Measurements from ENCODE around the gene RBMS1.

The RBMS1 gene

DNA sequence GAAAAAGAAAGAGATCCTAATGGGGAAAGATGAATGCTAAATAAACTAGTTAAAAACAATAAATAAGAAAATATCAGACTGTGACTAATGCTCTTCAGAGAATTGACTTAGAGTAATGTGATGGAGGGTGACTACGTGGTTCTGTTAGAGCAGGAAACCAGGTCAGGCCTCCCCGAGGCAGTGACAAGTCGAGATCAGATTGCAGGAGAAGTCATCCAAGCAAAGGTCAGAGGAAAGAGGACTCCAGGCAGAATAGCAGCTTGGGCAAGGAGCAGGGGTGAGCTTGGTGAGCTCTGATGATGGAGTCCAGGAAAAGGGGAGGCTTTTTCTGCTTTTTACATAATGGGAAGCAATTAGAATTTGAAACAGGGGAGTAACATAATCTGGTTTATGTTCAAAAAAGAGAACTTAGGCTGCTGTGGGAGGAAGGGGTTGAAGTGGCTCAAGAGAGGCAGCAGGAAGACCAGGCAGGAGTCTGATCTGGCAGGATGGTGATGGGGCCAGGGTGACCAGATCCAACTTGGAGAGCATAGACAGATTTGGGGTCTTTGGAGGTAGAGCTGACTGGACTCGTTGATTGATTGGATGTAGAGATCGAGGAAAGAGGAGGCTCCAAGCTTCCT is 266.2 kb downstream of the RBMS1 start:
- no peaks in the 10 kb centered on the region for H3K36me3 ChIP-seq (replicated peaks; ENCODE audit: low read depth, low read length)
- H3K9me3 ChIP-seq (ENCODE audit: insufficient read depth, low read length) = no peaks in the 10 kb centered on the region
- no peak overlapping the region for H3K27ac ChIP-seq (ENCODE audit: low read length)
- no peak overlapping the region for H3K9ac ChIP-seq (ENCODE audit: low read length)
- no peak overlapping the region for H2AFZ ChIP-seq (ENCODE audit: low read depth, low read length)
- no peak overlapping the region for H3K4me2 ChIP-seq (ENCODE audit: low read length)
- no peaks in the 10 kb centered on the region for H4K20me1 ChIP-seq (ENCODE audit: insufficient read depth, low read length)
- no peak for TF ChIP-seq EZH2phosphoT487 (IDR thresholded peaks at IDR 0.05; ENCODE audit: low read depth)
- TF ChIP-seq, protein P1, sequence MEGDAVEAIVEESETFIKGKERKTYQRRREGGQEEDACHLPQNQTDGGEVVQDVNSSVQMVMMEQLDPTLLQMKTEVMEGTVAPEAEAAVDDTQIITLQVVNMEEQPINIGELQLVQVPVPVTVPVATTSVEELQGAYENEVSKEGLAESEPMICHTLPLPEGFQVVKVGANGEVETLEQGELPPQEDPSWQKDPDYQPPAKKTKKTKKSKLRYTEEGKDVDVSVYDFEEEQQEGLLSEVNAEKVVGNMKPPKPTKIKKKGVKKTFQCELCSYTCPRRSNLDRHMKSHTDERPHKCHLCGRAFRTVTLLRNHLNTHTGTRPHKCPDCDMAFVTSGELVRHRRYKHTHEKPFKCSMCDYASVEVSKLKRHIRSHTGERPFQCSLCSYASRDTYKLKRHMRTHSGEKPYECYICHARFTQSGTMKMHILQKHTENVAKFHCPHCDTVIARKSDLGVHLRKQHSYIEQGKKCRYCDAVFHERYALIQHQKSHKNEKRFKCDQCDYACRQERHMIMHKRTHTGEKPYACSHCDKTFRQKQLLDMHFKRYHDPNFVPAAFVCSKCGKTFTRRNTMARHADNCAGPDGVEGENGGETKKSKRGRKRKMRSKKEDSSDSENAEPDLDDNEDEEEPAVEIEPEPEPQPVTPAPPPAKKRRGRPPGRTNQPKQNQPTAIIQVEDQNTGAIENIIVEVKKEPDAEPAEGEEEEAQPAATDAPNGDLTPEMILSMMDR (IDR thresholded peaks at IDR 0.05; ENCODE audit: low read depth, low read length) = no peak
- H3K27me3 ChIP-seq (ENCODE audit: low read depth, low read length) = peaks cover 34% of the 10 kb centered on the region
- no peak overlapping the region for H3K4me3 ChIP-seq (ENCODE audit: low read length)
- no peaks in the 10 kb centered on the region for H3K79me2 ChIP-seq (ENCODE audit: low read length)
- H3K4me1 ChIP-seq (ENCODE audit: low read length) = peaks cover 42% of the 10 kb centered on the region

DNA sequence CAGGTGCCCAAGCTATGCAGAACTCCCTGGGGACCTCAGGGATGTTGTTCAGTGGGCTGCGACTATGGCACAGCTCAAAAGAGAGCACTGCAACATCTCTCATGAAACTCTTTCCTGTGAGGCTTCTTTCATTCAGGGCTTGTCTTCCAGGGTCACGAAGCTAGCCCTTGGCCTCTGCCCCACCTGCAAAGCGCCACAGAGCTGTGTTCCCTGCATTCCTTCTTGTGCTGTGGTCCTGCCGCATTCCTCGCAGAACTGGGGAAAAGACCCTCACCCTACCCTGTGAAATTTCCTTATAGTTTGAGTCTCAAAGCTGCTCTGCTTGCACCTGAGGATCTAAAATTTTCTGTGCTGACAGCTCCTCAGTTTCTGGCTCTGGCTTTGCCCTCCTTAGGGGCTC is 267.2 kb downstream of the RBMS1 start:
- no peak for TF ChIP-seq EZH2phosphoT487 (IDR thresholded peaks at IDR 0.05; ENCODE audit: low read depth)
- TF ChIP-seq, protein P1 (IDR thresholded peaks at IDR 0.05; ENCODE audit: low read depth, low read length) = no peak
- H3K79me2 ChIP-seq (ENCODE audit: low read length) = no peaks in the 10 kb centered on the region
- H3K4me2 ChIP-seq (ENCODE audit: low read length) = 0 out of 2 replicates have a peak overlapping the region, but pooled peaks have one; percentile 5
- H3K27me3 ChIP-seq (ENCODE audit: low read depth, low read length) = peaks cover 34% of the 10 kb centered on the region
- H4K20me1 ChIP-seq (ENCODE audit: insufficient read depth, low read length) = no peaks in the 10 kb centered on the region
- no peaks in the 10 kb centered on the region for H3K36me3 ChIP-seq (replicated peaks; ENCODE audit: low read depth, low read length)
- no peak overlapping the region for H2AFZ ChIP-seq (ENCODE audit: low read depth, low read length)
- no peak overlapping the region for H3K9ac ChIP-seq (ENCODE audit: low read length)
- H3K4me3 ChIP-seq (ENCODE audit: low read length) = no peak overlapping the region
- no peaks in the 10 kb centered on the region for H3K9me3 ChIP-seq (ENCODE audit: insufficient read depth, low read length)
- peaks cover 38% of the 10 kb centered on the region for H3K4me1 ChIP-seq (ENCODE audit: low read length)
- H3K27ac ChIP-seq (ENCODE audit: low read length) = no peak overlapping the region

DNA sequence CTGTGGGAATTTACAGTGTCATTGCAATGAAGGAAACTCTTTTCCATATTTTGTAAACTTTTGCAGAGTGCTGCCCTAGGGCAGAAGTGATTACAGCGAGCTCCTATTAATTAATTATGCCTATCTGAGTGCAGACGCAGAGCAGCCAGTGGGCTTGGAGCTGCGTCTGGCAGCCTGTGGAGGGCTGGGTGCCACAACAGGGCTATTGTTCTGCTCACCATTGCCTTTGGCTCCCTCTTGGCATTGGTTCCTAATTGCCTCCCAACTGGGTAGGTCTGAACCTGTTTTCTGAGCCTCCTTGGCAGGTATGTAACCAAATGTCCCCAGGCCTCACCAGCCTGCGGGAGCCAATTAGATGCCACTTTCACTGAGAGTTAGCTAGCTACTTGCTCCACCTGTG is 267.9 kb downstream of the RBMS1 start:
- Histone ChIP-seq H3K27ac (ENCODE audit: low read length) (no peak overlapping the region), H3K36me3 (replicated peaks; ENCODE audit: low read depth, low read length) (no peaks in the 10 kb centered on the region), H3K27me3 (ENCODE audit: low read depth, low read length) (peaks cover 34% of the 10 kb centered on the region), H3K4me1 (ENCODE audit: low read length) (peaks cover 33% of the 10 kb centered on the region), H3K79me2 (ENCODE audit: low read length) (no peaks in the 10 kb centered on the region), H4K20me1 (ENCODE audit: insufficient read depth, low read length) (no peaks in the 10 kb centered on the region), H3K9ac (ENCODE audit: low read length) (no peak overlapping the region), H3K4me2 (ENCODE audit: low read length) (0 out of 2 replicates have a peak overlapping the region, but pooled peaks have one; percentile 5), H3K4me3 (ENCODE audit: low read length) (no peak overlapping the region), H3K9me3 (ENCODE audit: insufficient read depth, low read length) (no peaks in the 10 kb centered on the region), H2AFZ (ENCODE audit: low read depth, low read length) (no peak overlapping the region)
- TF ChIP-seq, protein P1 (IDR thresholded peaks at IDR 0.05; ENCODE audit: low read depth, low read length) = no peak
- no peak for TF ChIP-seq EZH2phosphoT487 (IDR thresholded peaks at IDR 0.05; ENCODE audit: low read depth)

DNA sequence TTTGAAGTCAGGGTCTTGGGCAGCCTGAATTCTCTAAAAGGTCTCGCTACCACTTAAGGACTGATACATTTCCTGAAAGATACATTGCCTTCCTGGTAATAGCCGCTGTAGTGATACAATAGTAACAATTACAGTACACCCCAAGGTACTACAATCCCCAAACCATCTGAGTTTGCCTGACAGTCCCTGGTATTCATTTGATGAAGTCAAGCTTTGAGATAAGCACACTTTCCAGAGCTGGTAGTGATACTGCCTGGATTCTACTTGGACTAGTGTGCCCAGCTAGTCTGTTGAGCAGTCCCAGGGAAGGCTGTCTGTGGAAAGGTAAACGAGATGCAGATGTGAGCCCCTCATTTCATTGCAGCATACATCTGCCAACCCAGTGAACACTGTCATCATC is 269.1 kb downstream of the RBMS1 start:
- peak overlapping the region; percentile 89 for H3K4me2 ChIP-seq (ENCODE audit: low read length)
- H3K27me3 ChIP-seq (ENCODE audit: low read depth, low read length) = peaks cover 32% of the 10 kb centered on the region
- H4K20me1 ChIP-seq (ENCODE audit: insufficient read depth, low read length) = no peaks in the 10 kb centered on the region
- H3K4me3 ChIP-seq (ENCODE audit: low read length) = peak overlapping the region; percentile 64
- no peak overlapping the region for H3K27ac ChIP-seq (ENCODE audit: low read length)
- H3K9me3 ChIP-seq (ENCODE audit: insufficient read depth, low read length) = no peaks in the 10 kb centered on the region
- no peaks in the 10 kb centered on the region for H3K36me3 ChIP-seq (replicated peaks; ENCODE audit: low read depth, low read length)
- peaks cover 33% of the 10 kb centered on the region for H3K4me1 ChIP-seq (ENCODE audit: low read length)
- H3K9ac ChIP-seq (ENCODE audit: low read length) = 0 out of 2 replicates have a peak overlapping the region, but pooled peaks have one; percentile 21
- H2AFZ ChIP-seq (ENCODE audit: low read depth, low read length) = no peak overlapping the region
- TF ChIP-seq, protein P1 (IDR thresholded peaks at IDR 0.05; ENCODE audit: low read depth, low read length) = no peak
- H3K79me2 ChIP-seq (ENCODE audit: low read length) = no peaks in the 10 kb centered on the region

Measured in OCI-LY3 (cell line).